Skeletal muscle tissue (tissue), 4 donors: ENCODE data around the gene AQP2. TPM values are rescaled to one million over a fixed set of nuclear protein-coding genes. Genes with fewer than 3 reads are reported as not detected.

Experiments used
- H3K27ac ChIP-seq: one replicate; pipeline ENCODE4 v1.7.0; 2013; ENCODE audit warnings: mild to moderate bottlenecking, low read depth, low read length, inconsistent platforms
- H3K27me3 ChIP-seq, 3 donors: one replicate each; pipeline ENCODE4 v1.7.0; 2013; ENCODE audit warnings: low read length in 3 of 3; ENCODE audit not compliant: control insufficient read depth in 3 of 3, insufficient read depth in 3 of 3
- H3K36me3 ChIP-seq, 3 donors: one replicate each; pipeline ENCODE4 v1.7.0; 2013; ENCODE audit warnings: low read length in 3 of 3; ENCODE audit not compliant: control insufficient read depth in 3 of 3, insufficient read depth in 3 of 3
- H3K4me1 ChIP-seq, 3 donors: one replicate each; pipeline ENCODE4 v1.7.0; 2013; ENCODE audit warnings: low read length in 3 of 3, mild to moderate bottlenecking in 3 of 3; ENCODE audit not compliant: control insufficient read depth in 3 of 3, insufficient read depth in 3 of 3
- H3K4me3 ChIP-seq, 3 donors: one replicate each; pipeline ENCODE4 v1.7.0; 2013; ENCODE audit warnings: low read length in 3 of 3
- H3K9ac ChIP-seq, 3 donors: one replicate each; pipeline ENCODE4 v1.7.0; 2013; ENCODE audit warnings: low read length in 3 of 3, mild to moderate bottlenecking in 3 of 3, moderate library complexity in 2 of 3, low read depth in 1 of 3
- H3K9me3 ChIP-seq, 3 donors: one replicate each; pipeline ENCODE4 v1.7.0; 2013; ENCODE audit warnings: low read length in 3 of 3; ENCODE audit not compliant: control insufficient read depth in 3 of 3
- total RNA-seq: library from RNA; depleted of rRNA; stranded (reverse); fragments of >200 nt; gene quantifications from one replicate; pipeline ENCODE4 v1.2.3, GENCODE V29; 2014
- donor health status: Osteomylitis.

AQP2 gene
- total RNA-seq, 1 donor from 2014 or later = not detected

GRCh38 chr12:50006280-50006679 lies 55.7 kb downstream of the AQP2 start:
- H3K27ac ChIP-seq = no peak overlapping the region

GRCh38 chr12:50006754-50007442 lies 56.4 kb downstream of the AQP2 start:
- no peak overlapping the region for H3K27ac ChIP-seq
- no peaks in the 10 kb centered on the region for H3K36me3 ChIP-seq

More at GRCh38 chr12:50006280-50006679, 55.7 kb downstream of the AQP2 start:
- H3K4me1 ChIP-seq = no peaks in the 10 kb centered on the region
- H3K4me3 ChIP-seq = no peak overlapping the region
- no peaks in the 10 kb centered on the region for H3K36me3 ChIP-seq
- H3K27me3 ChIP-seq = no peaks in the 10 kb centered on the region
- no peaks in the 10 kb centered on the region for H3K9me3 ChIP-seq
- no peak overlapping the region for H3K9ac ChIP-seq

More at GRCh38 chr12:50006754-50007442, 56.4 kb downstream of the AQP2 start:
- Histone ChIP-seq H3K27me3 (no peaks in the 10 kb centered on the region), H3K9me3 (no peaks in the 10 kb centered on the region), H3K4me3 (no peak overlapping the region), H3K9ac (no peak overlapping the region), H3K4me1 (no peaks in the 10 kb centered on the region)

Other genes starting within 250 kb of the AQP2 start
- gene FMNL3, start 243.3 kb upstream of the AQP2 start, total RNA-seq = 19.3 TPM
- gene TMBIM6, start 209.2 kb upstream of the AQP2 start, total RNA-seq = 185 TPM
- 19.3 TPM for gene NCKAP5L, start 122.3 kb upstream of the AQP2 start, total RNA-seq
- gene BCDIN3D, start 107.6 kb upstream of the AQP2 start, total RNA-seq = 6.8 TPM
- gene FAIM2, start 46.8 kb upstream of the AQP2 start, total RNA-seq = 1.6 TPM
- gene AQP5, start 11.1 kb downstream of the AQP2 start, total RNA-seq = 1.0 TPM
- 0.52 TPM for gene AQP6, start 22.2 kb downstream of the AQP2 start, total RNA-seq
- gene RACGAP1, start 74.8 kb downstream of the AQP2 start, total RNA-seq = 23.5 TPM
- gene ASIC1, start 106.9 kb downstream of the AQP2 start, total RNA-seq = 2.6 TPM
- 19.3 TPM for gene SMARCD1, start 134.6 kb downstream of the AQP2 start, total RNA-seq
- 104 TPM for gene GPD1, start 153.3 kb downstream of the AQP2 start, total RNA-seq
- gene COX14, start 161.5 kb downstream of the AQP2 start, total RNA-seq = 37.1 TPM
- 43.8 TPM for gene CERS5, start 216.6 kb downstream of the AQP2 start, total RNA-seq